Neutrophil (primary cell): ENCODE data around the gene OVOL1.

ENCODE experiments used
- H3K27ac ChIP-seq: fragments of 200-600 bp; sonication (generic); 2 replicates; pipeline ENCODE4 v1.5.1; 2016; ENCODE audit warnings: mild to moderate bottlenecking, moderate library complexity
- H3K27me3 ChIP-seq: fragments of 200-600 bp; sonication (generic); 2 replicates; pipeline ENCODE4 v1.6.0; 2016; ENCODE audit warnings: mild to moderate bottlenecking
- H3K36me3 ChIP-seq: fragments of 200-600 bp; sonication (generic); 2 replicates; pipeline ENCODE4 v1.5.1; 2017
- H3K4me1 ChIP-seq, 2 experiments: fragments of 200-600 bp in 1 of 2; sonication (generic) in 1 of 2; 1 replicate in 1 of 2; 2 replicates in 1 of 2; pipeline versions ENCODE4 v1.5.1 to v1.6.1; 2013 to 2016; ENCODE audit warnings: low read depth in 1 of 2, low read length in 1 of 2, mild to moderate bottlenecking in 1 of 2, moderate library complexity in 1 of 2; ENCODE audit not compliant: control insufficient read depth in 1 of 2, insufficient read depth in 1 of 2
- H3K4me3 ChIP-seq, 2 experiments: fragments of 200-600 bp in 1 of 2; sonication (generic) in 1 of 2; 1 replicate in 1 of 2; 2 replicates in 1 of 2; pipeline ENCODE4 v1.5.1; 2013 to 2016; ENCODE audit warnings: low read depth in 1 of 2, low read length in 1 of 2, mild to moderate bottlenecking in 1 of 2, moderate library complexity in 1 of 2
- H3K9me3 ChIP-seq: fragments of 200-600 bp; sonication (generic); 2 replicates; pipeline ENCODE4 v1.5.1; 2016
- CTCF ChIP-seq: fragments of 200-600 bp; sonication (generic); IDR thresholded peaks from 2 replicates; pipeline ENCODE4 v1.5.1; 2016; ENCODE audit warnings: antibody characterized with exemption

OVOL1 gene

GRCh38 chr11:65787649-65788622 lies 1.1 kb downstream of the OVOL1 start:
- Histone ChIP-seq H3K4me1 (peaks cover 22 to 44% of the 10 kb centered on the region in 2 experiments), H3K36me3 (no peaks in the 10 kb centered on the region), H3K4me3 (peak overlapping the region; percentile 8 to 74), H3K9me3 (no peaks in the 10 kb centered on the region), H3K27ac (no peak overlapping the region), H3K27me3 (peaks cover 77% of the 10 kb centered on the region)
- no peak for TF ChIP-seq CTCF

GRCh38 chr11:65788821-65789220 lies 2.0 kb downstream of the OVOL1 start:
- peaks cover 22 to 44% of the 10 kb centered on the region in 2 experiments for H3K4me1 ChIP-seq
- H3K27me3 ChIP-seq: peaks cover 73% of the 10 kb centered on the region
- no peaks in the 10 kb centered on the region for H3K36me3 ChIP-seq
- H3K27ac ChIP-seq: no peak overlapping the region
- TF ChIP-seq CTCF: no peak
- H3K4me3 ChIP-seq: no peak overlapping the region
- no peaks in the 10 kb centered on the region for H3K9me3 ChIP-seq

- Histone ChIP-seq H3K4me3 (no peak overlapping the region), H3K4me1 (peaks cover 22 to 44% of the 10 kb centered on the region in 2 experiments), H3K27ac (no peak overlapping the region), H3K9me3 (no peaks in the 10 kb centered on the region), H3K27me3 (peaks cover 66% of the 10 kb centered on the region), H3K36me3 (no peaks in the 10 kb centered on the region)
- no peak for TF ChIP-seq CTCF
Measured at GRCh38 chr11:65789230-65790103, 2.6 kb downstream of the OVOL1 start.

GRCh38 chr11:65790104-65790901 lies 3.4 kb downstream of the OVOL1 start:
- no peak overlapping the region for H3K4me3 ChIP-seq
- peaks cover 58% of the 10 kb centered on the region for H3K27me3 ChIP-seq
- H3K27ac ChIP-seq: no peak overlapping the region
- peaks cover 22 to 44% of the 10 kb centered on the region in 2 experiments for H3K4me1 ChIP-seq
- no peaks in the 10 kb centered on the region for H3K36me3 ChIP-seq
- no peak for TF ChIP-seq CTCF
- no peaks in the 10 kb centered on the region for H3K9me3 ChIP-seq
